Endothelial cell of umbilical vein (primary cell): Measurements from ENCODE around the gene MOB3B. TPM values are rescaled to one million over a fixed set of nuclear protein-coding genes. Genes with fewer than 3 reads are reported as not detected.

Source experiments
- BruUV-seq: library from RNA; stranded (reverse); fragments of 400-500 nt; replicated peaks from 2 replicates; lab custom pipeline; 2021; lab: Mats Ljungman, UMichigan
- CTCF ChIA-PET: fragments of 300-600, 350-600 bp; sonication (Branson Sonifier 250); formaldehyde crosslinking; loops from one replicate; lab custom pipeline; 2021; ENCODE audit warnings: antibody characterized with exemption, inconsistent platforms; lab: Charles Lee
- POLR2A ChIA-PET: fragments of 300-600, 350-600 bp; sonication (Branson Sonifier 250); formaldehyde crosslinking; loops from one replicate; lab custom pipeline; 2021; ENCODE audit warnings: antibody characterized with exemption, inconsistent platforms; lab: Charles Lee
- DNase-seq: peaks from one replicate; pipeline ENCODE4 v3.0.0-alpha.2; 2011; ENCODE audit warnings: low read depth, low spot score
- FAIRE-seq: peaks from 2 replicates; lab custom pipeline; 2011; peaks lifted over from hg19 to GRCh38; lab: Jason Lieb, UNC
- H2AFZ ChIP-seq: 2 replicates; pipeline ENCODE4 v1.6.0; 2012; ENCODE audit warnings: low read depth, low read length, control low read depth, inconsistent platforms
- H3K27ac ChIP-seq: 2 replicates; pipeline ENCODE4 v1.5.1; 2011; ENCODE audit warnings: low read depth, mild to moderate bottlenecking, control low read depth, low read length, moderate library complexity; ENCODE audit not compliant: insufficient read depth
- H3K27me3 ChIP-seq, 2 experiments: 2 replicates each; pipeline versions ENCODE4 v1.6.0 to v1.6.1; 2011; ENCODE audit warnings: low read length in 2 of 2, mixed read lengths in 1 of 2; ENCODE audit not compliant: control insufficient read depth in 2 of 2, insufficient read depth in 2 of 2
- H3K36me3 ChIP-seq, 2 experiments: 2 replicates in 1 of 2; 3 replicates in 1 of 2; pipeline ENCODE4 v1.5.1; 2011; ENCODE audit warnings: low read length in 2 of 2, mild to moderate bottlenecking in 1 of 2, moderate library complexity in 1 of 2; ENCODE audit not compliant: control insufficient read depth in 2 of 2, insufficient read depth in 2 of 2; ENCODE audit errors: extremely low read depth in 1 of 2
- H3K4me1 ChIP-seq: 3 replicates; pipeline ENCODE4 v1.5.1; 2011; ENCODE audit warnings: mild to moderate bottlenecking, low read length; ENCODE audit not compliant: control insufficient read depth, insufficient read depth; ENCODE audit errors: extremely low read depth
- H3K4me2 ChIP-seq: 2 replicates; pipeline ENCODE4 v1.6.1; 2011; ENCODE audit warnings: low read length, control low read depth, mixed read lengths; ENCODE audit not compliant: insufficient read depth
- H3K4me3 ChIP-seq, 3 experiments: fragments of 200-600 bp in 1 of 3; sonication (generic), shearing (Covaris generic) in 1 of 3; replicated peaks in 1 of 3; 2 replicates each; pipeline ENCODE4 v1.5.1; 2011 to 2016; ENCODE audit warnings: control low read depth in 3 of 3, low read length in 3 of 3, mild to moderate bottlenecking in 2 of 3, inconsistent platforms in 1 of 3, low read depth in 1 of 3, moderate library complexity in 1 of 3; ENCODE audit not compliant: insufficient read depth in 1 of 3
- H3K79me2 ChIP-seq: 2 replicates; pipeline ENCODE4 v1.6.0; 2012; ENCODE audit warnings: low read length, inconsistent platforms; ENCODE audit not compliant: control insufficient read depth, insufficient read depth
- H3K9ac ChIP-seq: replicated peaks from 2 replicates; pipeline ENCODE3; 2011; ENCODE audit warnings: low read length, control low read depth; ENCODE audit not compliant: insufficient read depth; ENCODE audit errors: extremely low read depth
- H3K9me1 ChIP-seq: replicated peaks from 3 replicates; pipeline ENCODE4 v1.6.0; 2011; ENCODE audit warnings: mild to moderate bottlenecking, low read length; ENCODE audit not compliant: control insufficient read depth, insufficient read depth; ENCODE audit errors: extremely low read depth
- H3K9me3 ChIP-seq: replicated peaks from 2 replicates; pipeline ENCODE4 v1.5.1; 2012; ENCODE audit warnings: low read length, inconsistent platforms; ENCODE audit not compliant: control insufficient read depth, insufficient read depth
- H4K20me1 ChIP-seq: replicated peaks from 2 replicates; pipeline ENCODE3; 2011; ENCODE audit warnings: mild to moderate bottlenecking, low read length; ENCODE audit not compliant: control insufficient read depth, insufficient read depth; ENCODE audit errors: extremely low read depth
- CTCF ChIP-seq, 2 donors: IDR thresholded peaks; 1 replicate in 1 of 2; 2 replicates in 1 of 2; pipeline ENCODE4 v1.5.1; 2011; ENCODE audit warnings: low read length in 2 of 2, mild to moderate bottlenecking in 2 of 2, moderate library complexity in 2 of 2, control low read depth in 1 of 2, inconsistent platforms in 1 of 2, low read depth in 1 of 2; ENCODE audit not compliant: insufficient read depth in 1 of 2; ENCODE audit errors: extremely low read depth in 1 of 2
- EZH2 ChIP-seq: IDR thresholded peaks from 2 replicates; pipeline ENCODE4 v1.6.1; 2012; ENCODE audit warnings: borderline replicate concordance, low read depth, mild to moderate bottlenecking, moderate library complexity, low read length, inconsistent platforms; ENCODE audit not compliant: severe bottlenecking
- FOS ChIP-seq: IDR thresholded peaks from 2 replicates; pipeline ENCODE4 v1.6.1; 2011; ENCODE audit warnings: mild to moderate bottlenecking, low read length, moderate library complexity, borderline replicate concordance; ENCODE audit not compliant: insufficient read depth
- GATA2 ChIP-seq: IDR thresholded peaks from 2 replicates; pipeline ENCODE4 v1.7.0; 2011; ENCODE audit warnings: low read depth, mild to moderate bottlenecking, moderate library complexity, mixed read lengths, low read length; ENCODE audit not compliant: insufficient read length, insufficient read depth
- JUN ChIP-seq: IDR thresholded peaks from 2 replicates; pipeline ENCODE4 v1.6.1; 2011; ENCODE audit warnings: borderline replicate concordance, low read depth; ENCODE audit not compliant: insufficient read length, insufficient read depth
- MAX ChIP-seq: IDR thresholded peaks from 2 replicates; pipeline ENCODE4 v1.6.1; 2011; ENCODE audit not compliant: insufficient read depth, insufficient read length
- MYC ChIP-seq: IDR thresholded peaks from one replicate; pipeline ENCODE4 v1.6.1; 2011; ENCODE audit warnings: mild to moderate bottlenecking, low read depth, low read length
- POLR2A ChIP-seq: IDR thresholded peaks from 2 replicates; pipeline ENCODE4 v1.6.1; 2012; ENCODE audit warnings: low read depth, mild to moderate bottlenecking, control low read depth, low read length
- POLR2AphosphoS5 ChIP-seq: IDR thresholded peaks from 2 replicates; pipeline ENCODE4 v1.6.1; 2012; ENCODE audit warnings: low read depth, mild to moderate bottlenecking, control low read depth, low read length, moderate library complexity; ENCODE audit not compliant: insufficient read depth
- dilution Hi-C: fragments of 300-500 bp; cut with MboI; formaldehyde crosslinking; loops from one replicate; pipeline ENCODE4 v1.15.0; 2019; ENCODE audit warnings: low sequenced_read_pairs; ENCODE audit not compliant: extremely low pct_ligation_motif_present
- intact Hi-C: fragments of 100-400 bp; cut with micrococcal nuclease; formaldehyde crosslinking; loops from one replicate; pipeline ENCODE4 v1.10.0; 2022
- polyA plus RNA-seq, 4 experiments: library from polyadenylated mRNA; depleted of rRNA in 3 of 4; stranded (reverse) in 3 of 4; unstranded in 1 of 4; fragments of >200 nt; gene quantifications; 2 replicates each; pipeline versions ENCODE4 v1.2.1 to v1.2.3, GENCODE V29; 2011 to 2012; ENCODE audit warnings: missing spikeins in 1 of 4
- total RNA-seq: library from RNA; stranded (reverse); gene quantifications from 2 replicates; pipeline ENCODE4 v1.2.3, GENCODE V29; 2021

Gene MOB3B
- total and polyA plus RNA-seq, 2 donors (not counting 3 experiments of a cell fraction or from before 2014, with no cell fraction given), result 0.03 TPM; not detected in 1

- TF ChIP-seq GATA2, result no peak
- no peak for TF ChIP-seq JUN
- no peak for TF ChIP-seq MYC
- TF ChIP-seq POLR2A, result no peak
- no peak for TF ChIP-seq FOS
- TF ChIP-seq EZH2, result no peak
- no peak for TF ChIP-seq MAX
- TF ChIP-seq POLR2AphosphoS5, result no peak
- no peak for TF ChIP-seq CTCF (IDR thresholded peaks at IDR 0.05; ENCODE audit: extremely low read depth in 1 of 2, insufficient read depth in 1 of 2, low read depth in 1 of 2, low read length in 2 of 2)
- Histone ChIP-seq H2AFZ (no peak overlapping the region), H3K79me2 (no peaks in the 10 kb centered on the region), H3K4me3 (no peak overlapping the region), H3K27me3 (peaks cover 2 to 4% of the 10 kb centered on the region in 2 experiments), H4K20me1 (no peaks in the 10 kb centered on the region), H3K36me3 (no peaks in the 10 kb centered on the region), H3K9me1 (no peaks in the 10 kb centered on the region), H3K27ac (no peak overlapping the region), H3K4me2 (no peak overlapping the region), H3K9ac (no peak overlapping the region), H3K9me3 (no peaks in the 10 kb centered on the region), H3K4me1 (no peaks in the 10 kb centered on the region)
- CTCF ChIA-PET, result no interaction called here
- DNase-seq (no peak), FAIRE-seq (no peak)
- POLR2A ChIA-PET, result interaction anchor here (0.6 kb wide), 1 partner anchor 106 kb away, joined by 4 read pairs; no protein-coding TSS in a partner anchor
- BruUV-seq, result no TSS peak
- dilution Hi-C loops (no loop called here), intact Hi-C loops (no loop called here)
Observed at GRCh38 chr9:27436234-27436633, 93.4 kb downstream of the MOB3B start.
